CD4-positive, alpha-beta T cell (primary cell): ENCODE results near the gene SLC4A2. TPM values are rescaled to one million over a fixed set of nuclear protein-coding genes. Genes with fewer than 3 reads are reported as not detected.

ENCODE experiments used
- ATAC-seq: fragments of 200-7000 bp; cut with Tn5 transposase; one replicate; pipeline ENCODE4 v1.10.0; 2022; ENCODE audit warnings: mild to moderate bottlenecking; ENCODE audit not compliant: poor library complexity
- CTCF ChIA-PET: fragments of 350-600 bp; sonication (Branson Sonifier 250); formaldehyde crosslinking; loops from one replicate; lab custom pipeline; 2021; ENCODE audit warnings: antibody characterized with exemption, inconsistent platforms; lab: Charles Lee
- POLR2A ChIA-PET: fragments of 350-600 bp; sonication (Branson Sonifier 250); formaldehyde crosslinking; loops from one replicate; lab custom pipeline; 2021; ENCODE audit warnings: antibody characterized with exemption, inconsistent platforms; lab: Charles Lee
- DNase-seq, 14 experiments: peaks; one replicate each; pipeline ENCODE4 v3.0.0-alpha.2; 2013 to 2020; ENCODE audit warnings: mixed read lengths in 2 of 14
- H3K27ac ChIP-seq, 2 donors: one replicate each; pipeline versions ENCODE4 v1.5.1 to v1.7.0; 2013; ENCODE audit warnings: low read length in 2 of 2, low read depth in 1 of 2, mild to moderate bottlenecking in 1 of 2
- H3K27me3 ChIP-seq, 2 experiments: 1 replicate in 1 of 2; 2 replicates in 1 of 2; pipeline versions ENCODE4 v1.6.1 to v1.7.0; 2013; ENCODE audit warnings: low read length in 2 of 2, control low read depth in 1 of 2, mild to moderate bottlenecking in 1 of 2, moderate library complexity in 1 of 2; ENCODE audit not compliant: insufficient read depth in 2 of 2, control insufficient read depth in 1 of 2
- H3K36me3 ChIP-seq: one replicate; pipeline ENCODE4 v1.6.1; 2013; ENCODE audit warnings: low read length, control low read depth; ENCODE audit not compliant: insufficient read depth
- H3K4me1 ChIP-seq: one replicate; pipeline ENCODE4 v1.6.1; 2013; ENCODE audit warnings: low read length, control low read depth; ENCODE audit not compliant: insufficient read depth
- H3K4me3 ChIP-seq: one replicate; pipeline ENCODE4 v1.5.1; 2013; ENCODE audit warnings: mild to moderate bottlenecking, low read length, moderate library complexity
- H3K9me3 ChIP-seq, 2 experiments: 1 replicate in 1 of 2; 2 replicates in 1 of 2; pipeline versions ENCODE4 v1.6.1 to v1.7.0; 2013; ENCODE audit warnings: low read length in 2 of 2, mild to moderate bottlenecking in 2 of 2, control low read depth in 1 of 2, moderate library complexity in 1 of 2; ENCODE audit not compliant: control insufficient read depth in 1 of 2, insufficient read depth in 1 of 2
- H3K27ac Mint-ChIP-seq: one replicate; pipeline ENCODE4 v1.8.0; 2020; ENCODE audit warnings: mixed read lengths
- H3K27me3 Mint-ChIP-seq: one replicate; pipeline ENCODE4 v1.8.0; 2021; ENCODE audit warnings: mixed read lengths
- H3K36me3 Mint-ChIP-seq: one replicate; pipeline ENCODE4 v1.8.0; 2021; ENCODE audit warnings: low read depth, mixed read lengths
- H3K4me1 Mint-ChIP-seq: one replicate; pipeline ENCODE4 v1.8.0; 2021; ENCODE audit warnings: low read depth, mixed read lengths
- H3K4me3 Mint-ChIP-seq: one replicate; pipeline ENCODE4 v1.8.0; 2020; ENCODE audit warnings: mild to moderate bottlenecking, mixed read lengths
- H3K9me3 Mint-ChIP-seq: one replicate; pipeline ENCODE4 v1.8.0; 2020; ENCODE audit warnings: mixed read lengths
- CTCF ChIP-seq: fragments of 200-600 bp; IDR thresholded peaks from one replicate; pipeline ENCODE4 v1.8.0; 2022; ENCODE audit warnings: antibody characterized with exemption, mild to moderate bottlenecking
- intact Hi-C, 2 experiments: fragments of 100-400 bp; cut with DNase I in 1 of 2; cut with micrococcal nuclease in 1 of 2; formaldehyde crosslinking; loops; one replicate each; pipeline versions ENCODE4 v1.15.1 to v1.9.0; 2023 to 2025; cut with DNase I, micrococcal nuclease
- total RNA-seq, 174 experiments: library from RNA in 2 of 174; stranded (reverse) in 2 of 174; gene quantifications; one replicate each; pipeline ENCODE4 v1.2.3 and lab custom pipeline; 2021 to 2026

The SLC4A2 gene
- total RNA-seq, 2 experiments from 2014 or later = 27.1 to 31.4 TPM

GRCh38 chr7:151064993-151065392, 5.6 kb downstream of the SLC4A2 start:
- Mint-ChIP-seq H3K27ac (no peak overlapping the region), H3K9me3 (no peaks in the 10 kb centered on the region), H3K4me1 (peaks cover 14% of the 10 kb centered on the region), H3K36me3 (peaks cover 38% of the 10 kb centered on the region), H3K4me3 (no peak overlapping the region), H3K27me3 (no peaks in the 10 kb centered on the region)
- Histone ChIP-seq H3K9me3 (no peaks in the 10 kb centered on the region), H3K27me3 (no peaks in the 10 kb centered on the region), H3K4me3 (no peak overlapping the region), H3K36me3 (peaks cover 56% of the 10 kb centered on the region), H3K27ac (no peak overlapping the region), H3K4me1 (peaks cover 18% of the 10 kb centered on the region)
- no peak for TF ChIP-seq CTCF
- intact Hi-C loops = no loop called here
- ChIA-PET CTCF (no interaction called here), POLR2A (no interaction called here)
- no peak for DNase-seq
- no peak for ATAC-seq

GRCh38 chr7:151065516-151065915, 6.1 kb downstream of the SLC4A2 start:
- H3K36me3 Mint-ChIP-seq = peaks cover 42% of the 10 kb centered on the region
- Histone ChIP-seq H3K4me1 (peaks cover 13% of the 10 kb centered on the region), H3K36me3 (peaks cover 61% of the 10 kb centered on the region), H3K4me3 (no peak overlapping the region), H3K27me3 (no peaks in the 10 kb centered on the region), H3K9me3 (no peaks in the 10 kb centered on the region), H3K27ac (no peak overlapping the region)
- DNase-seq = no peak
- intact Hi-C loops = no loop called here
- POLR2A ChIA-PET = no interaction called here
- CTCF ChIA-PET = no interaction called here
- H3K27ac Mint-ChIP-seq = no peak overlapping the region
- no peak for ATAC-seq
- H3K27me3 Mint-ChIP-seq = no peaks in the 10 kb centered on the region
- no peak overlapping the region for H3K4me3 Mint-ChIP-seq
- no peak for TF ChIP-seq CTCF
- H3K4me1 Mint-ChIP-seq = peaks cover 14% of the 10 kb centered on the region
- no peaks in the 10 kb centered on the region for H3K9me3 Mint-ChIP-seq

- CTCF ChIA-PET = no interaction called here
- Mint-ChIP-seq H3K27ac (no peak overlapping the region), H3K36me3 (peaks cover 49% of the 10 kb centered on the region)
Observed at GRCh38 chr7:151066273-151066974, 7.0 kb downstream of the SLC4A2 start.

More at GRCh38 chr7:151066273-151066974, 7.0 kb downstream of the SLC4A2 start:
- no peak overlapping the region for H3K4me3 Mint-ChIP-seq
- H3K27me3 Mint-ChIP-seq = no peaks in the 10 kb centered on the region
- POLR2A ChIA-PET = interaction anchor here (0.5 kb wide), 1 partner anchor 311 kb away, joined by 3 read pairs; no protein-coding TSS in a partner anchor
- no peak for DNase-seq
- peaks cover 5% of the 10 kb centered on the region for H3K4me1 Mint-ChIP-seq
- H3K36me3 ChIP-seq = peaks cover 70% of the 10 kb centered on the region
- no peaks in the 10 kb centered on the region for H3K9me3 Mint-ChIP-seq
- intact Hi-C loops = no loop called here
- no peak for ATAC-seq
- no peak overlapping the region for H3K4me3 ChIP-seq
- no peaks in the 10 kb centered on the region for H3K9me3 ChIP-seq
- H3K27me3 ChIP-seq = no peaks in the 10 kb centered on the region
- peaks cover 4% of the 10 kb centered on the region for H3K4me1 ChIP-seq
- no peak overlapping the region for H3K27ac ChIP-seq
- TF ChIP-seq CTCF = no peak
